HG03108 (cell line): Measurements from ENCODE around the gene THSD4.
"Not testable (repeated sequence)": the region's sequence is repeated elsewhere in the genome, so short reads cannot be mapped to it uniquely, and the experiment has no call there.

Experiments used
- ATAC-seq: cut with Tn5 transposase; IDR thresholded peaks from one replicate; pipeline ENCODE4 v1.9.1; 2021; ENCODE audit warnings: moderate library complexity; ENCODE audit not compliant: unreplicated experiment

Gene THSD4

GRCh38 chr15:71146580-71146982 lies 31.3 kb downstream of the THSD4 start:
- ATAC-seq = no peak

DNA sequence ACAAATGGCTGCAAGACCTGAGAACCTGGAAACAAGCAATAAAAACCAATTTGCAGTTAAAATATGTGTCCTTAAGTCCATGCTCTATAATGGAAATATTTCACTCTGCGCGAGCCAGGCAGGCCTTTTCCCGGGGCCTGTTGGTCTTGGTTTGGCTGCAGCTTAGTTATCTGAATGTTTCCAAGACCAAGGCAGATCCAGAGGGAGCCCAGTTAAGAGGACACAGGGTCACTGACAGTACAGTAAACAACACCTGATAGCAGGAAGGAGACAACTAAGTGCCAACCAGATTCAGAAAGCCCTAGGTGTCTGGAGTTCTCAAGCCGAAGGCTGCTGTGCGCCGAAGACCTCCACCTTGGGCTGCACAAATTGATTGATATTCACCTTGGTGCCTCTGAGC lies 32.8 kb downstream of the THSD4 start:
- ATAC-seq = no peak

DNA sequence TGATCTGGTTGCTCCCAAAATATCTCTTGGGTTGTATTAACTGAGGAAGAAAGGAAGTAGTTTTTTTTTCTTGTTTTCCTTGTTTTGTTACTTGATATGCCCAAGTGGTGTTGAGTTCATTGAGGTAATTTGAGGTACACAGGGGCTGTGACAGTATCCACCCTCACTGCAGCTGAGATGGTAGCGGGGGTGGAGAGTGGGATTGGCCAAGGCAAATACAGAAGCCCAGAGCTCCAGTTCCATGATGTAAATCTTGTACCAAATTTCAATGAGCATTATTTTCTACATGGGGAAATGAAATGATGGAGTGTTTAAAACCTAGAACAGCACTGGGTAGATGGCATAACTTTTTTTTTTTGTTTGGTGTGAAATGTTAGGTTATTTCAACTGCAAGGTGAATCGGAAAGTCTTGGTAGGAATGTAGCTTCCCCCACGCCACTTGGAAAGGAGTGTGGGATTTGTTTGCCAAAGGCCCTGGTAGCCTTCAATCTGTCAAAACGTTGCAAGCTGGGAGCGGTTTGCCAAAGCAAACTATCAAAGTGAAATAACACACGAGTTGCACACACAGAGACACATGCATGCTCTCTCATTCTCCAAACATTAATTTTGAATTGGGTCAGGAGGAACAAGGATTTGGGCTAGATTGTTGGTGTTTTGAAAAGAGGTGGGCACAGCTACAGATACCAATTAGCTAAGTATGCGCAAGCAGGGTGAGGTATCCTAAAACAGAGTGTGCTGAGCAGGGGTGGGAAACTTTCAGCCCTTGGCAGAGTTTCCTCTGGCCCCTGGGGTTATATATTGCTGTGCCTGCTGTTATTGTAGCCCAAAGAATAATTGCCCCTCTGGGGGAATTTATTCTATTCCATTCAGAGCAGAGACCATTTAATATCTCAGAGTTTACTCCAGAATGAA lies 34.6 kb downstream of the THSD4 start:
- ATAC-seq = no peak

DNA sequence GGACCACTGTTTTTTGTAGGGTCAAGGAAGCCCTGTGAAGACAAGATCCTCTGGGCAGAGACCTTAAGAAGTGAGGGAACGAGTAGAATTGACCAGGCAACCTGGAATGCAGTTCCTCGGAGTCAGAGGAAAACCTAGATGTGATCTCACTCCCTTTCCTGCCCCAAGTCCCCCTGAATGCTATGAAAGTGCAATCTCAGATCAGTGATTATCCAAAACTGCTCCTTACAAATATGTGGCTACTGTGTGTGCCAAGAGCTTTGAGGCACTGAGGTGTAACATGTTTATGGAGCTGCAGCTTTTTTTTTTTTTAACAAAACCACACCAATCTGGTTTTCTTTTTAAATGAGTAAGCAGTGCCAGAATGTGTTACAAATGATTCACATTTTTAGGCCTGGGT lies 35.8 kb downstream of the THSD4 start:
- no peak for ATAC-seq

GRCh38 chr15:71152542-71152941 lies 37.3 kb downstream of the THSD4 start:
- no peak for ATAC-seq

DNA sequence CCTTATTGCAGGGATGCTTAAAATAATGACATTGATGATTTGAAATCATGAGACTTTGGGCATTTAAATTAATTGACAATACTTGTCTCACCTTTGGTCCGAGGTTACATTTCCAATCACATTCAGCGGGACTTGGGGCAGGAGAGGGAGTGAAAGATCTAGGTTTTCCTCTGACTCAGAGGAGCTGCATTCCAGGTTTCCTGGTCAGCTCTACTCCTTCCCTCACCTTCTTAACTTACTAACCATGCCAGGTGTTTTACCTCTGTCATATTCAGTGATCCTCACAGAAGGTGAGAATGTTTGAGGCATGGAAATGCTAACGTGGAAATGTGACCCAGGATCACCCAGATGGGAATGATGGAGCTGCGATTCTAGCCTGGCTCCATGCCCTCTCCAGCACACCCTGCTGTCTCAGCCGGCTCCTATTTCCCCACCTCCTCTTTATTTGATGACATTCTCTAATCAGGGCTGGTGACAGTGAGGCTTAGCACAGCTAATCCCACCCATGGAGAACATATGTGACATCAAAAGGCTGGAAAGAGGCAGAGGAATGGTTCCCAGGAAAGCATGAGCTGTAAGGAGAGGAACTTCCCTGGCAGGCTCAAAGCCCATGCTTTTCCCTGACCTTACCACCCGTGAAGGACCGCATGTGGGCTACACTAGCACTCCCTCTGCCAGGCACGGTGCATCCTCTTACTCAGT lies 38.7 kb downstream of the THSD4 start:
- ATAC-seq = no peak

- no peak for ATAC-seq
Measured at GRCh38 chr15:71154607-71155200, 39.4 kb downstream of the THSD4 start.

- ATAC-seq = no peak
Measured at GRCh38 chr15:71155534-71155933, 40.3 kb downstream of the THSD4 start.

GRCh38 chr15:71160976-71161375 lies 45.7 kb downstream of the THSD4 start:
- no peak for ATAC-seq

DNA sequence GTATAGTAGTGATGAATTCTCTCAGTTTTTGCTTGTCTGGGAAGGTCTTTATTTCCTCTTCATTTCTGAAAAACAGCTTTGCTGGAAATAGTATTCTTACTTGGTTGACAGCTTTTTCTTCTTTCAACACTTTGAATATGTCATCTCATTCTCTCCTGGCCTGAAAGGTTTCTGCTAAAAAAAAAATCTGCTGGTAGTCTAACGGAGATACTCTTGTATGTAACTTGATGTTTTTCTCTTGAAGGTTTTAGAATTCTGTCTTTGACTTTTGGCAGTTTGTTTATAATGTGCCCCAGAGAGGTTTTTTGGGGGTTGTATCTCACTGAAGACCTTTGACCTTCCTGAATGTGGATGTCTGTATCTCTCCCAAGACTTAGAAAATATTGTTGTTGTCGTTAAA lies 47.0 kb downstream of the THSD4 start:
- no peak for ATAC-seq

DNA sequence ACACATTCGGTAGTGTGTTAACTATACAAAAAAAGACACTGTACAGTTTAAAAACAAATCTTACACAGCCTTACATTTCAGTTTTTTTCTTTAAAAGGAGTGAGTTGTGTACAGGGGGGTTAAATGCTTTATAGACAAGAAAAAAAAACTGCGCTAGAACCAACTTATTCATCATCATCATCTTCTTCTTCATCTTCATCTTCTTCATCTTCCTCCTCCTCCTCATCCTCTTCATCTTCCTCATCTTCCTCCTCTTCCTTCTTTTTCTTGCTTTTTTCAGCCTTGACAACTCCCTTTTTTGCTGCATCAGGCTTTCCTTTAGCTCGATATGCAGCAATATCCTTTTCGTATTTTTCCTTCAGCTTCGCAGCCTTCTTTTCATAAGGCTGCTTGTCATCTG lies 49.3 kb downstream of the THSD4 start:
- not testable (repeated sequence) for ATAC-seq

DNA sequence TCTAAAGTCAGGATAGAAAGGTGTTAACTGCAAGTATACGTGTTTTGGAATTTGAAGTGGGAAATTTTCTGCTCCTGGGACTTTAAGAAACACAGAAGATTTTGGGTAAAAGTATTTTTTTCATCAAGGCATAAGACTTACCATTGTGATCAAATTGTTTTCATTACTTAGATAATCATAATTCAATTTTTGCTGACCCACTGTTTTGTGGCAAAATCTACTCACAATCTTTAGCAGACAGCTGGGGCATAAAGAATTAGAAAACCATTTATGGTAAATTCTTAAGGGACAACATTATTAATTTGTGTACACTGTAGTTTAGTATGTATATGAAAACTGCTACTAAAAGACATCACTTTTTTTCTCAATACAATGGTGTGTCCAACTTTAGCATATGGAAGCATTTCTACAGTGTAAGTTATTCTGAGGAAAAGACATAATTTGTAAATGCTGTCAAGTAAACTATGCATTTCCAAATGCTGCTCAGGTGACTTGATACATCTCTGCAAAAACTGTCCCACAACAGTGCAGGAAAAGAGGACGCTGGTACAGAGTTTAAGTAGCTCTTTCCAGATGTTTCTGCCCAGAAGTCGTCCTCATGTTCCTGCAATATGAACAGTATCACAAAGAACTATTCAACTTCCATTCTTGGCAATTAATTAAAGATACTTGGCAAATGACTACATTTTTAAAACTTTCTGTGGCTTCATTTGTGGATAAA lies 52.3 kb downstream of the THSD4 start:
- no peak for ATAC-seq

DNA sequence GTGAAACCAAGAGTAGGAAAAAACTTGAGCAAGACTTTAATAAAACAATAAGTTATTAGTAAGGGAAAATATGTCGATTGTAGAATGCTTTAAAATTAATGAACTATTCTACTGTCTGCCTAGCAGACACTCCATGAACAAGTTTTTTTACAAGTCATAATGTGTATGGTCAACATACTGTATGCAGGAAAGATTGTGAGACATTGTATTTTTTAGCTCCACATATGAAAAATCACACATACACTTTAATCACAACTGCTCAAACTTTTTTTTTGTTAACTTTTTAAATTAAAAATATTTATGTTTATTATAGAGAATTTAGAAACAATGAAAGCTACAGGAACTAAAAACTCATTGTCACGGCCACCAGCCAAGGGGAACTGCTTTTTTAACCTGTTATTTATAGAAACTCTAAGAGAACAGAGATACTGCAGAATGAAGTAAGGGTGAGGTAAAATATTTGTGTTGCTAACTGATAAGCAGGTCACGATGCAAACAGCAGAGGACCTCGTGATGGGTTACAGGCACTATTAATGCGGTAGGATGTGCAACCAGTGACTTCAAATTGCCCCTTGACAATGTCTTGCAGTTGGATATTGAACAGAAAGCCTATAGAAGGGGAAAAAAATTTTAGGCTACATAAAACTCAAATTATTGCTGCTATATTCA lies 53.0 kb downstream of the THSD4 start:
- no peak for ATAC-seq

- no peak for ATAC-seq
Measured at GRCh38 chr15:71170163-71170562, 54.9 kb downstream of the THSD4 start.

- no peak for ATAC-seq
Measured at GRCh38 chr15:71171195-71171594, 55.9 kb downstream of the THSD4 start.

- not testable (repeated sequence) for ATAC-seq
Measured at GRCh38 chr15:71174360-71174759, 59.1 kb downstream of the THSD4 start.

DNA sequence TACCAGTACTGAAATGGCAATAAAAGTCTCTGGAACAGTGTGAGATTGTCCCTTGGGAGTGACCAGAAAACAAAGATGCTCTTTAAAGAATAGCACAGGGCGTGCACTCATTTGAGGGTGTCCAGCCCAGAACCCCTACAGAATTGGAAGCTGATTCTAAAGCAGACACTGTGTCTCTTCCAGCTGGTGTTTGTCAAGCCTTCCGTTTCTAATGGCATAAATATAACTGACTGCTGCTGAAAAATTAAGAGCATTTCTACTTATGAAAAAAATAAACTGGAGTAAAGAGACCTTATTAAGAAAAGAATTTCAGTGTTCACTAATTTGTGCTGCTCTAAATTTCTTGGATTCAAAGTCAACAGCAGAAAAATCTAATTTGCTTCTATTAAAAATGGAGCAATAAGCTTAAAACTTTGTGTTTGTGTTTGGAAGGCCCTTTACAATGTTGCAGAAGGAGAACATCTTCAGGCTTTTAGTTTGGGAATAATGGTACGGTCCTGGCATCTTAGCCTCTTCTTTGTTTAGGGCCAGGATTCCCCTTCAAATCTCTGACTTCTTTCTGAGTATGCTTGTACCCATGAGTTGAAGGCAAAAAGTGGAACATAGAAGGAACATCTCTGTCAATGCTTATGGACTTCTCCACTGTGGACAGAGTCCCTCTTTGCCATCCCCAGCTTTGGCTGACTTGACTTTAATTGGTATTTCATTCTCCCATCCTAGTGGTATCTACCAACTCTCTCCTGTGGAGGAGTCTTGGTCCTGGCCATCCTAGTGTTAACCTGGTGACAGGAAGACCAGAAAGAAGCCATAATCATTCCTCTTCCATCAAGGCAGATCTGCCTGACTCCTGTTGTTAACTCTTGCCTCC lies 65.9 kb downstream of the THSD4 start:
- no peak for ATAC-seq

- ATAC-seq = no peak
Measured at GRCh38 chr15:71182522-71182921, 67.3 kb downstream of the THSD4 start.

DNA sequence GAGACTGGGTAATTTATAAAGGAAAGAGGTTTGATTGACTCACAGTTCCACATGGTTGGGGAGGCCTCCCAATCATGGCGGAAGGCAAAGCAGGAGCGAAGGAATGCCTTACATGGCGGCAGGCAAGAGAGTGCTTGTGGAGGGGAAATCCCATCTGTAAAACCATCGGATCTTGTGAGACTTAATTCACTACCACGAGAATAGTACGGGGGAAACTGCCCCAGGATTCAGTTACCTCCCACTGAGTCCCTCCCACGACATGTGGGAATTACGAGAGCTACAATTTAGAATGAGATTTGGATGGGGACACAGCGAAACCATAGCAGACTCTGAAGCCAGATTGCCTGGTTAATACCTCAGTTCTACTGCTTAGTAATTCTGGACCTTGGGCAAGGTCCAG lies 67.8 kb downstream of the THSD4 start:
- no peak for ATAC-seq

DNA sequence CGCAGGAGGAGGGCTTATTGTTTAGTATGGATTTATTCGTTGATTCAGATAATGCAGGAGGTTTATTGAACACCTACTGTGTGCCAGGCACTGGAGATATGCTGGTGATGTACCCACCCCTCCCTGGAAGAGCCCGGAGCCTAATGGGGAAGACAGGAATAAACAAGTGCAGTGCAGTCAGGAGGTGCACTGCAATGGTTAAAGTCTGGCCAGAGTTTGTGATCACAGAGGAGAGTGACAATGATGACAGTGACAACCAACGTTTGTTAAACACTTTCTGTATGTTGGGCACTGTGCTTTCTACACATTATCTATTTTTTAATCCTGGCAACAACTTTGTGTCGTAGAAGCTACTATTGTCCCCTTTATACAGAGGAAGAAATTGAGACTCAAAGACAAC lies 70.4 kb downstream of the THSD4 start:
- ATAC-seq = no peak
